Lower leg skin (tissue), 4 donors: Measurements from ENCODE around the gene FCN2. TPM values are rescaled to one million over a fixed set of nuclear protein-coding genes. Genes with fewer than 3 reads are reported as not detected.

Source experiments
- DNase-seq, 2 donors: peaks; one replicate each; pipeline ENCODE4 v3.0.0-alpha.2; 2019; ENCODE audit warnings: low spot score in 2 of 2
- H3K4me3 ChIP-seq: fragments of 200-600 bp; sonication (generic); 2 replicates; pipeline ENCODE4 v1.5.1; 2017; ENCODE audit warnings: mild to moderate bottlenecking, low read depth; ENCODE audit not compliant: poor library complexity, severe bottlenecking
- POLR2A ChIP-seq, 2 donors: fragments of 450-650 bp; IDR thresholded peaks; one replicate each; pipeline ENCODE4 v1.6.1; 2016 to 2017; ENCODE audit warnings: antibody characterized with exemption in 2 of 2, mild to moderate bottlenecking in 1 of 2, moderate library complexity in 1 of 2
- WGBS, 2 donors: methylation state at CpG; one replicate each; pipeline ENCODE4 v1.1.5; 2018; 5-methylcytosine and 5-hydroxymethylcytosine counted together
- intact Hi-C: fragments of 100-400 bp; cut with DNase I; formaldehyde crosslinking; loops from one replicate; pipeline ENCODE4 v1.15.0; 2023; ENCODE audit warnings: low total_unique reads
- total RNA-seq, 4 donors: library from RNA; depleted of rRNA; stranded (reverse); fragments of >200 nt; gene quantifications; one replicate each; pipeline ENCODE4 v1.1.0, GENCODE V29; 2016
- TF ChIP-seq, protein P1 (sequence below), 3 donors: fragments of 450-650 bp; IDR thresholded peaks; one replicate each; pipeline ENCODE4 v1.5.1; 2016; ENCODE audit warnings: antibody characterized with exemption in 3 of 3, mild to moderate bottlenecking in 3 of 3, moderate library complexity in 2 of 3

Gene FCN2
- total RNA-seq, 4 donors from 2014 or later: 0.29 TPM; not detected in 3

DNA sequence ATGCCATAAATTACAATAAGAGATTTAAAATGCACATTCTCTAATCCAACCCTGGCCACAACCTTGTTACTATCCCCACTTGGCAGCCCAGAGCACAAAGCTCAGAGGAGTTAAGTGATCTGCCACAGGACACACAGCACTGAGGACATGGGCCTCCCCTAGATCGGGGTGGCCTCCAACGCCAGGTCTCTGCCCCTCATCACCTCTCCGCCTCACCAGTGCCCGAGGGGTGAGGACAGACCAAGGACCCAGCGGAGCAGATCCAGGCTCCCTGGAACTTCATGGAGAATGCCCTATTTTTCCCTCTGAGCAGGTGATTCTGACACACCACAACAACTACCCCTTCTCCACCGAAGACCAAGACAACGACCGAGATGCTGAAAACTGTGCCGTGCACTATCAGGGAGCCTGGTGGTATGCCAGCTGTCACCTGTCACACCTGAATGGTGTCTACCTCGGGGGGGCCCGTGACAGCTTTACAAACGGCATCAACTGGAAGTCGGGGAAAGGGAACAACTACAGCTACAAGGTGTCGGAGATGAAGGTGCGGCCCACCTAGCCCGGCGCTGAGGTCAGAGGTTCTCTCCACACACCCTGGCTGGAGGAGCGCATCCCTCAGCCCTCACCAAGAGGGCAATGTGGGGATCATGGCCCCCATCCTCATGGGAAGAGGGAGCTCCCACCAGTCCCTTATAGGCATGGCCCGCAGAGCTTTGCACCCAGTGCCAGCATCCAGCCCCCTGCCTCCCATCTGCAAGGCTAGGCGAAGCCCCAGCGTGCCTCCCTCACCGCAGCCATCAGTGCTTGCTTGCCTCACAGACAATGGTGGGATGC, 12.5 kb upstream of the FCN2 start:
- no peak for DNase-seq
- H3K4me3 ChIP-seq: no peak overlapping the region
- TF ChIP-seq, protein P1, sequence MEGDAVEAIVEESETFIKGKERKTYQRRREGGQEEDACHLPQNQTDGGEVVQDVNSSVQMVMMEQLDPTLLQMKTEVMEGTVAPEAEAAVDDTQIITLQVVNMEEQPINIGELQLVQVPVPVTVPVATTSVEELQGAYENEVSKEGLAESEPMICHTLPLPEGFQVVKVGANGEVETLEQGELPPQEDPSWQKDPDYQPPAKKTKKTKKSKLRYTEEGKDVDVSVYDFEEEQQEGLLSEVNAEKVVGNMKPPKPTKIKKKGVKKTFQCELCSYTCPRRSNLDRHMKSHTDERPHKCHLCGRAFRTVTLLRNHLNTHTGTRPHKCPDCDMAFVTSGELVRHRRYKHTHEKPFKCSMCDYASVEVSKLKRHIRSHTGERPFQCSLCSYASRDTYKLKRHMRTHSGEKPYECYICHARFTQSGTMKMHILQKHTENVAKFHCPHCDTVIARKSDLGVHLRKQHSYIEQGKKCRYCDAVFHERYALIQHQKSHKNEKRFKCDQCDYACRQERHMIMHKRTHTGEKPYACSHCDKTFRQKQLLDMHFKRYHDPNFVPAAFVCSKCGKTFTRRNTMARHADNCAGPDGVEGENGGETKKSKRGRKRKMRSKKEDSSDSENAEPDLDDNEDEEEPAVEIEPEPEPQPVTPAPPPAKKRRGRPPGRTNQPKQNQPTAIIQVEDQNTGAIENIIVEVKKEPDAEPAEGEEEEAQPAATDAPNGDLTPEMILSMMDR (IDR thresholded peaks at IDR 0.05): no peak
- no peak for TF ChIP-seq POLR2A (IDR thresholded peaks at IDR 0.05)
- 96% methylated on average over 21 to 22 of the region's 22 CpGs for WGBS, 2 donors
- intact Hi-C loops: no loop called here

DNA sequence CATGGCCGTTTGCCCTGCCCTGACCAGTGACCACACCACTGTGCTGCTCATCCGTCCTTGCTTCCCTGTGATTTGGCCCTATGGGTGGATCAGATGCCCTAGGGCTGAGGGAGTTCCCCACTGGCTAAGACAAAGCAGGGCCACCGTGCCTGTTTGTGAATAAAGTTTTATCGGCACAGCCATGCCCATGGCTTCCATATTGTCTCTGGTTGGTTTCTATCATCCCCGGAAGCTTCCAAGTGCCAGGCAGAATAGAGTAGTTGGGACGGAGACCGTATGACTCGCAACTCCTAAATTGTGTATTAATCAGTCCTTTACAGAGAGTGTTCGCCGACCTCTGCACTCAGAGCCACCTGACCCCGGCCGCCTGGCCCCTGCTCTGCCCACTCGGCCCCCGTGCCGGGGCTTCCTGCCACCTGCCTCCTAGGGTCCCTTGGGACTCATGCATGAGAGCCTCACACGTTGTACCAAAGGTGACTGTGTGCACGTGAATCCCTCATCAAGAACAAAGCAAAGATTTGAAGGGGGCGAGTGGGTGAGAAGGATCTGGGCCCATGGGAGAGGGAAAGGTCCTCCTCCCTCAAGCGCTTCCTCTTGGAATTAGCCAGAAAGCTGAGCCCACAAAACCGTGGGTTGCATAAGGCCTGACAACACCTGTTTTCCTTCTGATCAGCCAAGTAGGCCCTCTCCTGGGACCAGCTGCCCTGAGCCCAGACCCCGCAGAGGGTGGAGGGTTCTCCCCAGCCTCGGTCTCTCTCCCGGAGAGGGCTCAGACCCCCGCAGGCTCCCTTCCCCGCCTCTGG, 11.7 kb upstream of the FCN2 start:
- intact Hi-C loops: no loop called here
- 84 to 88% methylated on average over 25 of the region's 25 CpGs for WGBS, 2 donors
- DNase-seq: no peak
- no peak for TF ChIP-seq POLR2A (IDR thresholded peaks at IDR 0.05)
- TF ChIP-seq, protein P1 (IDR thresholded peaks at IDR 0.05): no peak
- no peak overlapping the region for H3K4me3 ChIP-seq

DNA sequence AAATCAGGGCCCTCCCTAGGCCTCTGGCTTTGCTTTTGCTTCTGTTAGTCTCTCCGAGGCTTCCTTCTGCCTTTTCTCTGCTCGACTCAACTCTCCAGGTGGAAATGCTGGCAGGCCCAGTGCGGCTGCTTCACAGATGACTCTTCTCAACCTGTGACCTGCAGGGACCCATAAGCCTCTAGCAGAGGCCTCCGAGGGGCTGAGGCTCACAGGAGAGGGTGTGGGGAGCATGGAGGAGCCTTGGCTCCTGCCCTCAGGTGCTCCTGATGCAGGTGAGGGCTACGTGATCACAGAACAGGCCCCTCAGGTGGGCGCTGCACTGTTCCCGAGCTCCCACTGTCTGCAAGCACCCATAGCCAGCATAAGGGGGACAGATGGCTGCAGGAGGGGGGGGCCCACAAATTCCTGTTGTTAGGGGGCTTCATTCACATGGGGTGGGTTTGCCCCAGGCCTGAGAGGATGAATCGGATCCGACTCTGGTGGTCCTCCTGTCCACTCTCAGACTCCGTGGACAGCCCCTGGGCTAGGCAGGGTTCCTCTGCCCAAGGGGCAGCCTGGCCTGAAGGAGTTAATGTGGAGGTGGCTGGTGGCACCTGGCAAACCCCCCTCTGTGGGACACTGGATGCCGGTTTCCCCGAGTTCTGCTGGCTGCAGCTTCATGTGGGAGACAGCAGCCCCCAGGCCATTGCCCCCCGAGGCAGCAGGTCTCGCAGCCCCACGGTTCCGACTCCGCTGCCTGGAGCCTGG, 10.9 kb upstream of the FCN2 start:
- 82 to 83% methylated on average over 6 to 16 of the region's 17 CpGs for WGBS, 2 donors
- TF ChIP-seq, protein P1 (IDR thresholded peaks at IDR 0.05): no peak
- TF ChIP-seq POLR2A (IDR thresholded peaks at IDR 0.05): no peak
- no peak overlapping the region for H3K4me3 ChIP-seq
- DNase-seq: no peak
- intact Hi-C loops: no loop called here

DNA sequence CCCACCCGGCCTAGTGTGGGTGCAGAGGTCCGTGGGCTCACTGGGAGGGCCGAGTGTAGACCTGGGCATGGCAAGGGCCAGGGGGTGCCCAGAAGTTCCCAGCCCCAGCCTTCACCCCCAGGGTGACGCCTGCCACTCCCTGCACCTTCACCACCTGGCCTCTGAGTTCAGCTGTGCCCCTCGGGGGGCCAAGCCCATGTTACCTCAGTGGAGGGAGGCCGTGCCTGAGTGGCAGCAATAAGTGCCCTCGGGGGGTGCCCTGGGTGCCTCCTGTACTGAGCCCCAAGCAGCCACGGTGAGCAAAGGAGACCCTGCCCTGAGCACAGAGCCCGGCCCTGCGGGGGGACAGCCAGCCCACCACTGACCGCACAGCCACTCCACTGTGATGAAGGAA, 10.3 kb upstream of the FCN2 start:
- TF ChIP-seq POLR2A (IDR thresholded peaks at IDR 0.05): no peak
- TF ChIP-seq, protein P1 (IDR thresholded peaks at IDR 0.05): no peak
- DNase-seq: no peak
- intact Hi-C loops: no loop called here
- H3K4me3 ChIP-seq: no peak overlapping the region
- WGBS, 2 donors: 81 to 98% methylated on average over 5 to 6 of the region's 11 CpGs

DNA sequence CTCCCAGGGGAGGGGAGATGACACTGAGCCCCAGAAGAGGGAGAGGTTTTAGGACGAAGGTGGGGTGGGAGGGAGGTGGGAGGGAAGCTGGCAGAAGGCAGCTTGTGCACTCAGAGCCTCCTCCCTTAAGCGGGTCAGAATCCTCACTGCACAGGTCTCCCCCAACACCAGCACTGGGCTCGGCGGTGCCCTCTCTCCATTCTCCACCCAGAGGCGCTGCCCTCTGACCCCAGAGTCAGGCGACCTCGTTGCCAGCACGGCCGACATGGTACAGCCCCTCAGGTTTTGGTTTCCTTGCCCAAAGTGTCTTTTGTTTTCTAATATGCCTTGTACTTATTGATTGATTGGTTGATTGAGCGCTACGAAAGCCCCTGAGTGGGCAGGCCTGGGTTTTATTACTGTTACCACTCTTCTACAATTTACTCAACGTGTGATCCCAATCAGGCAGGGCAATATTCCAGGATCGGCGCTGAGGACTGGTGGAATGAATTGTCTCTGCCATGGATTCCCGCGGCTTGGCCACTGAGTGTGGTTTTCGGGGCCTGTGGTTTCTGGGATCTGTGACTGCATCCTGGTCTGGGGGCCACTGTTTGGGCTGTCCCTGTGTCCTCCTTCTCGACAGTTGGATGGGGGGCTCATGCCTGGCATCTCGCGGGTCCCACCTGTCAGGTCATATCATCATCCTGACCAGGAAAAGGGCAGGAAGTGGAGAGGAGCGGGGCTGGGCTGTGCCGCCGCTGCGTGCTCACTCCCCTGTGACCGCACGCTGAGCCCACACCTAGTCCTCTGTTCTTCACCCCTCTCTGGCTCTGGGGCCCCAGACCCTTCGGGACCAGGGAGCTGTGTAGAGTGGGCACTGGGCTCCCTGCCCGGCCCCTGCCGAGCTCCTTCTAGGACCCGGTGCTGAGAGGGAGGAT, 9.6 kb upstream of the FCN2 start:
- TF ChIP-seq, protein P1 (IDR thresholded peaks at IDR 0.05): no peak
- TF ChIP-seq POLR2A (IDR thresholded peaks at IDR 0.05): no peak
- 60 to 67% methylated on average over 23 to 30 of the region's 30 CpGs for WGBS, 2 donors
- no peak for DNase-seq
- H3K4me3 ChIP-seq: no peak overlapping the region
- intact Hi-C loops: no loop called here
